H9 (cell line): ENCODE results near the gene SF3B3. TPM values are rescaled to one million over a fixed set of nuclear protein-coding genes. Genes with fewer than 3 reads are reported as not detected.

Experiments
- DNase-seq: peaks from one replicate; pipeline ENCODE4 v3.0.0-alpha.2; 2017
- H2AFZ ChIP-seq: one replicate; pipeline ENCODE4 v1.6.1; 2013; ENCODE audit warnings: mild to moderate bottlenecking, low read length, control low read depth, moderate library complexity
- H2AK5ac ChIP-seq: 2 replicates; pipeline ENCODE4 v1.6.1; 2013; ENCODE audit warnings: low read length, control low read depth, mixed read lengths; ENCODE audit not compliant: insufficient read length
- H2BK120ac ChIP-seq: one replicate; pipeline ENCODE4 v1.6.1; 2013; ENCODE audit warnings: low read depth, mild to moderate bottlenecking, low read length, control low read depth, inconsistent platforms; ENCODE audit not compliant: poor library complexity, severe bottlenecking
- H2BK12ac ChIP-seq: 2 replicates; pipeline ENCODE4 v1.6.1; 2013; ENCODE audit warnings: low read length, control low read depth, mixed read lengths, low read depth; ENCODE audit not compliant: insufficient read length
- H2BK15ac ChIP-seq: 2 replicates; pipeline ENCODE4 v1.6.1; 2013; ENCODE audit warnings: low read depth, low read length, control low read depth
- H2BK20ac ChIP-seq: one replicate; pipeline ENCODE4 v1.6.1; 2013; ENCODE audit warnings: low read depth, mild to moderate bottlenecking, low read length, control low read depth, inconsistent platforms; ENCODE audit not compliant: poor library complexity, severe bottlenecking
- H2BK5ac ChIP-seq: 2 replicates; pipeline ENCODE4 v1.6.1; 2013; ENCODE audit warnings: low read length, control low read depth, mixed read lengths; ENCODE audit not compliant: insufficient read length
- H3K14ac ChIP-seq: 2 replicates; pipeline ENCODE4 v1.6.1; 2013; ENCODE audit warnings: low read length, control low read depth; ENCODE audit not compliant: insufficient read depth
- H3K18ac ChIP-seq: 2 replicates; pipeline ENCODE4 v1.6.1; 2013; ENCODE audit warnings: low read depth, mild to moderate bottlenecking, mixed read lengths, low read length, control low read depth; ENCODE audit not compliant: insufficient read length
- H3K23ac ChIP-seq: 2 replicates; pipeline ENCODE4 v1.6.1; 2013; ENCODE audit warnings: low read length, control low read depth, mixed read lengths, low read depth; ENCODE audit not compliant: insufficient read length
- H3K23me2 ChIP-seq: 2 replicates; pipeline ENCODE4 v1.6.1; 2013; ENCODE audit warnings: low read depth, mild to moderate bottlenecking, mixed read lengths, low read length, control low read depth; ENCODE audit not compliant: insufficient read length, poor library complexity, severe bottlenecking
- H3K27ac ChIP-seq: 2 replicates; pipeline ENCODE4 v1.5.1; 2013; ENCODE audit warnings: low read length, control low read depth, mixed read lengths, low read depth; ENCODE audit not compliant: insufficient read length
- H3K27me3 ChIP-seq: 2 replicates; pipeline ENCODE4 v1.6.1; 2013; ENCODE audit warnings: low read length, control low read depth, inconsistent platforms; ENCODE audit not compliant: insufficient read depth
- H3K4ac ChIP-seq: 2 replicates; pipeline ENCODE4 v1.6.1; 2013; ENCODE audit warnings: low read depth, mild to moderate bottlenecking, control low read depth, inconsistent platforms, low read length, moderate library complexity
- H3K4me1 ChIP-seq: 2 replicates; pipeline ENCODE4 v1.6.1; 2013; ENCODE audit warnings: low read length, control low read depth, inconsistent platforms; ENCODE audit not compliant: insufficient read depth
- H3K4me2 ChIP-seq: 2 replicates; pipeline ENCODE4 v1.6.1; 2013; ENCODE audit warnings: low read length, control low read depth, mixed read lengths; ENCODE audit not compliant: insufficient read length, insufficient read depth
- H3K56ac ChIP-seq: 2 replicates; pipeline ENCODE4 v1.6.1; 2013; ENCODE audit warnings: low read depth, mild to moderate bottlenecking, mixed read lengths, low read length, control low read depth; ENCODE audit not compliant: insufficient read length
- H3K79me1 ChIP-seq: 2 replicates; pipeline ENCODE4 v1.6.1; 2013; ENCODE audit warnings: low read depth, mild to moderate bottlenecking, moderate library complexity, low read length, control low read depth, inconsistent platforms; ENCODE audit not compliant: insufficient read depth, poor library complexity, severe bottlenecking
- H3K79me2 ChIP-seq: 2 replicates; pipeline ENCODE4 v1.6.1; 2013; ENCODE audit warnings: low read length, control low read depth, inconsistent platforms; ENCODE audit not compliant: insufficient read depth
- H3K9ac ChIP-seq: 2 replicates; pipeline ENCODE4 v1.6.1; 2013; ENCODE audit warnings: low read length, control low read depth, mixed read lengths; ENCODE audit not compliant: insufficient read length; ENCODE audit errors: extremely low read depth
- H3K9me3 ChIP-seq: one replicate; pipeline ENCODE4 v1.6.1; 2013; ENCODE audit warnings: low read depth, low read length, inconsistent platforms; ENCODE audit not compliant: control insufficient read depth
- H3T11ph ChIP-seq: one replicate; pipeline ENCODE4 v1.6.1; 2013; ENCODE audit warnings: mild to moderate bottlenecking, low read length, control low read depth, inconsistent platforms
- H4K20me1 ChIP-seq: one replicate; pipeline ENCODE4 v1.6.1; 2013; ENCODE audit not compliant: control insufficient read depth, insufficient read length, insufficient read depth
- H4K5ac ChIP-seq: 2 replicates; pipeline ENCODE4 v1.6.1; 2013; ENCODE audit warnings: low read depth, mild to moderate bottlenecking, mixed read lengths, low read length, control low read depth; ENCODE audit not compliant: insufficient read length
- H4K8ac ChIP-seq: replicated peaks from 2 replicates; pipeline ENCODE4 v1.6.1; 2013; ENCODE audit warnings: low read length, control low read depth, mixed read lengths, low read depth; ENCODE audit not compliant: insufficient read length
- H4K91ac ChIP-seq: 2 replicates; pipeline ENCODE4 v1.6.1; 2013; ENCODE audit warnings: low read depth, mild to moderate bottlenecking, moderate library complexity, mixed read lengths, low read length, control low read depth; ENCODE audit not compliant: insufficient read length
- H3K27ac Mint-ChIP-seq, 3 experiments: 2 replicates in 2 of 3; 3 replicates in 1 of 3; pipeline ENCODE4 v1.8.0; 2020 to 2021; ENCODE audit warnings: mixed read lengths in 3 of 3, mild to moderate bottlenecking in 1 of 3, moderate library complexity in 1 of 3
- H3K27me3 Mint-ChIP-seq: 2 replicates; pipeline ENCODE4 v1.8.0; 2021; ENCODE audit warnings: low read depth, mild to moderate bottlenecking, moderate library complexity, mixed read lengths
- H3K36me3 Mint-ChIP-seq, 3 experiments: 2 replicates in 2 of 3; 3 replicates in 1 of 3; pipeline ENCODE4 v1.8.0; 2020 to 2021; ENCODE audit warnings: low read depth in 3 of 3, mixed read lengths in 3 of 3; ENCODE audit not compliant: insufficient read depth in 1 of 3
- H3K4me1 Mint-ChIP-seq, 2 experiments: 2 replicates each; pipeline ENCODE4 v1.8.0; 2020; ENCODE audit warnings: mixed read lengths in 2 of 2
- H3K4me3 Mint-ChIP-seq, 2 experiments: 2 replicates in 1 of 2; 3 replicates in 1 of 2; pipeline ENCODE4 v1.8.0; 2020 to 2021; ENCODE audit warnings: mild to moderate bottlenecking in 2 of 2, mixed read lengths in 2 of 2, moderate library complexity in 1 of 2
- H3K9me3 Mint-ChIP-seq, 2 experiments: 2 replicates in 1 of 2; 3 replicates in 1 of 2; pipeline ENCODE4 v1.8.0; 2020; ENCODE audit warnings: mild to moderate bottlenecking in 2 of 2, mixed read lengths in 2 of 2, moderate library complexity in 1 of 2
- WGBS: extraction: QIAGEN DNeasy Blood & Tissue Kit; methylation state at CpG from one replicate; pipeline ENCODE4 v1.1.7; 2013; ENCODE audit warnings: missing lambda C conversion rate, low lambda C conversion rate, mixed read lengths; ENCODE audit not compliant: insufficient read length; ENCODE audit errors: extremely low coverage; 5-methylcytosine and 5-hydroxymethylcytosine counted together
- total RNA-seq: library from RNA; stranded (reverse); gene quantifications from 2 replicates; pipeline ENCODE4 v1.2.1, GENCODE V29; 2021
- TF ChIP-seq, protein P1 (sequence below): fragments of 200-600 bp; sonication (generic); conservative IDR thresholded peaks from 3 replicates; pipeline ENCODE4 v1.8.0; 2021; ENCODE audit warnings: antibody characterized with exemption, mild to moderate bottlenecking

SF3B3 gene
- total RNA-seq, 1 experiment from 2014 or later: 493 TPM

DNA sequence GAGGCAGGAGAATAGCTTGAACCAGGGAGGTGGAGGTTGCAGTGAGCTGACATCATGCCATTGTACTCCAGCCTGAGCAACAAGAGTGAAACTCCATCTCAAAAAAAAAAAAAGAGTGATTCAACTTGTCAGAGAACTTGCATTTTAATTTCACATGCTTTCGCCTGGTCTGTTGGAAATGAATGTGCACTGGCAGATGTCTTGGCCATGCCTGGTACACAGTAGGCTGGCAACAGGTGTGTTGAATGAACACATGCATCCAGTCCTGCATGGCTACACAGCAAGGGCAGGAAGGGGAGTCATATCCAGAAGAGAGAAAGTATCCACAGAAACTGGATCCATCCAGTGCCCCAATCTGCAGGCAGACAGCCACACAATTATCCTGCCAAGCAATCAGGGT, 11.8 kb upstream of the SF3B3 start:
- WGBS: no CpG with 5 or more reads among the region's 1 CpG
- no peak overlapping the region for H2BK15ac ChIP-seq
- no peak overlapping the region for H2AK5ac ChIP-seq
- H3K27ac Mint-ChIP-seq: no peak overlapping the region
- H3K27ac ChIP-seq: no peak overlapping the region
- peaks cover 11 to 73% (median 63%) of the 10 kb centered on the region in 3 experiments; a peak in 6 of 7 replicates for H3K36me3 Mint-ChIP-seq
- no peak overlapping the region for H3K4me2 ChIP-seq
- no peaks in the 10 kb centered on the region for H4K20me1 ChIP-seq
- no peaks in the 10 kb centered on the region for H3K79me1 ChIP-seq
- no peak overlapping the region for H3K23ac ChIP-seq
- TF ChIP-seq, protein P1, sequence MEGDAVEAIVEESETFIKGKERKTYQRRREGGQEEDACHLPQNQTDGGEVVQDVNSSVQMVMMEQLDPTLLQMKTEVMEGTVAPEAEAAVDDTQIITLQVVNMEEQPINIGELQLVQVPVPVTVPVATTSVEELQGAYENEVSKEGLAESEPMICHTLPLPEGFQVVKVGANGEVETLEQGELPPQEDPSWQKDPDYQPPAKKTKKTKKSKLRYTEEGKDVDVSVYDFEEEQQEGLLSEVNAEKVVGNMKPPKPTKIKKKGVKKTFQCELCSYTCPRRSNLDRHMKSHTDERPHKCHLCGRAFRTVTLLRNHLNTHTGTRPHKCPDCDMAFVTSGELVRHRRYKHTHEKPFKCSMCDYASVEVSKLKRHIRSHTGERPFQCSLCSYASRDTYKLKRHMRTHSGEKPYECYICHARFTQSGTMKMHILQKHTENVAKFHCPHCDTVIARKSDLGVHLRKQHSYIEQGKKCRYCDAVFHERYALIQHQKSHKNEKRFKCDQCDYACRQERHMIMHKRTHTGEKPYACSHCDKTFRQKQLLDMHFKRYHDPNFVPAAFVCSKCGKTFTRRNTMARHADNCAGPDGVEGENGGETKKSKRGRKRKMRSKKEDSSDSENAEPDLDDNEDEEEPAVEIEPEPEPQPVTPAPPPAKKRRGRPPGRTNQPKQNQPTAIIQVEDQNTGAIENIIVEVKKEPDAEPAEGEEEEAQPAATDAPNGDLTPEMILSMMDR: no peak
- no peak overlapping the region for H3K4ac ChIP-seq
- H2BK12ac ChIP-seq: no peak overlapping the region
- H3K56ac ChIP-seq: no peak overlapping the region
- H2BK20ac ChIP-seq: no peak overlapping the region
- H3K18ac ChIP-seq: no peak overlapping the region
- H4K91ac ChIP-seq: no peak overlapping the region
- no peaks in the 10 kb centered on the region for H3K4me1 Mint-ChIP-seq
- H3K9ac ChIP-seq: no peak overlapping the region
- no peak overlapping the region for H2AFZ ChIP-seq
- H4K8ac ChIP-seq: no peak overlapping the region
- DNase-seq: no peak
- no peak overlapping the region for H3T11ph ChIP-seq
- no peaks in the 10 kb centered on the region for H3K27me3 ChIP-seq
- no peak overlapping the region for H3K14ac ChIP-seq
- H3K9me3 Mint-ChIP-seq: no peaks in the 10 kb centered on the region
- H3K27me3 Mint-ChIP-seq: no peaks in the 10 kb centered on the region
- no peak overlapping the region for H2BK5ac ChIP-seq
- no peak overlapping the region for H3K4me3 Mint-ChIP-seq
- no peaks in the 10 kb centered on the region for H3K9me3 ChIP-seq
- no peaks in the 10 kb centered on the region for H3K4me1 ChIP-seq
- H3K23me2 ChIP-seq: no peaks in the 10 kb centered on the region
- no peaks in the 10 kb centered on the region for H3K79me2 ChIP-seq
- no peak overlapping the region for H4K5ac ChIP-seq
- no peak overlapping the region for H2BK120ac ChIP-seq
